Trophoblast cell (in vitro differentiated cells and primary cell): ENCODE measurements around the gene PRSS12.

Experiments used
- DNase-seq, 2 donors: peaks; one replicate each; pipeline ENCODE4 v3.0.0-alpha.2; 2016
- H2AFZ ChIP-seq: 2 replicates; pipeline ENCODE4 v1.6.1; 2013; ENCODE audit warnings: low read length, moderate library complexity, mild to moderate bottlenecking; ENCODE audit not compliant: insufficient read depth, poor library complexity
- H2AK5ac ChIP-seq: 2 replicates; pipeline ENCODE4 v1.6.1; 2013; ENCODE audit warnings: mild to moderate bottlenecking, low read length
- H2BK120ac ChIP-seq: 2 replicates; pipeline ENCODE4 v1.6.1; 2013; ENCODE audit warnings: low read length, mild to moderate bottlenecking, moderate library complexity; ENCODE audit not compliant: insufficient read depth, poor library complexity
- H2BK12ac ChIP-seq: 2 replicates; pipeline ENCODE4 v1.6.1; 2013; ENCODE audit warnings: mild to moderate bottlenecking, low read length, moderate library complexity
- H2BK5ac ChIP-seq: 2 replicates; pipeline ENCODE4 v1.6.1; 2013; ENCODE audit warnings: low read length, low read depth, moderate library complexity, mild to moderate bottlenecking; ENCODE audit not compliant: poor library complexity
- H3K14ac ChIP-seq: 2 replicates; pipeline ENCODE4 v1.6.1; 2013; ENCODE audit warnings: mild to moderate bottlenecking, low read length
- H3K18ac ChIP-seq: 2 replicates; pipeline ENCODE4 v1.6.1; 2013; ENCODE audit warnings: mild to moderate bottlenecking, low read length
- H3K23ac ChIP-seq: 2 replicates; pipeline ENCODE4 v1.6.1; 2013; ENCODE audit warnings: low read length
- H3K27ac ChIP-seq: 2 replicates; pipeline ENCODE4 v1.5.1; 2013; ENCODE audit warnings: low read depth, mild to moderate bottlenecking, inconsistent platforms, low read length, moderate library complexity
- H3K27me3 ChIP-seq: 2 replicates; pipeline ENCODE4 v1.6.1; 2013; ENCODE audit warnings: inconsistent platforms, mild to moderate bottlenecking, low read length, moderate library complexity; ENCODE audit not compliant: insufficient read depth
- H3K36me3 ChIP-seq, 2 experiments: 1 replicate in 1 of 2; 2 replicates in 1 of 2; pipeline ENCODE4 v1.6.1; 2013; ENCODE audit warnings: low read length in 2 of 2, mild to moderate bottlenecking in 2 of 2, moderate library complexity in 1 of 2; ENCODE audit not compliant: insufficient read depth in 2 of 2, control insufficient read depth in 1 of 2
- H3K4ac ChIP-seq: 2 replicates; pipeline ENCODE4 v1.6.1; 2013; ENCODE audit warnings: low read depth, mild to moderate bottlenecking, low read length, moderate library complexity
- H3K4me1 ChIP-seq, 2 experiments: 1 replicate in 1 of 2; 2 replicates in 1 of 2; pipeline ENCODE4 v1.6.1; 2013; ENCODE audit warnings: low read length in 2 of 2, mild to moderate bottlenecking in 2 of 2, moderate library complexity in 1 of 2; ENCODE audit not compliant: insufficient read depth in 2 of 2, control insufficient read depth in 1 of 2
- H3K4me2 ChIP-seq: 2 replicates; pipeline ENCODE4 v1.6.1; 2013; ENCODE audit warnings: inconsistent platforms, mild to moderate bottlenecking, low read length, moderate library complexity
- H3K4me3 ChIP-seq: 2 replicates; pipeline ENCODE4 v1.5.1; 2013; ENCODE audit warnings: mild to moderate bottlenecking, low read depth, low read length, inconsistent platforms
- H3K79me1 ChIP-seq: one replicate; pipeline ENCODE4 v1.6.1; 2013; ENCODE audit warnings: low read length
- H3K79me2 ChIP-seq: 2 replicates; pipeline ENCODE4 v1.6.1; 2013; ENCODE audit warnings: low read length, mild to moderate bottlenecking; ENCODE audit not compliant: control insufficient read depth, insufficient read depth, poor library complexity
- H3K9ac ChIP-seq: 2 replicates; pipeline ENCODE4 v1.6.1; 2013; ENCODE audit warnings: mild to moderate bottlenecking, low read length
- H3K9me3 ChIP-seq: 2 replicates; pipeline ENCODE4 v1.6.1; 2013; ENCODE audit warnings: low read depth, mild to moderate bottlenecking, control low read depth, inconsistent platforms, low read length; ENCODE audit not compliant: insufficient read depth
- H4K12ac ChIP-seq: 2 replicates; pipeline ENCODE4 v1.6.1; 2013; ENCODE audit warnings: low read depth, mild to moderate bottlenecking, low read length, moderate library complexity
- H4K8ac ChIP-seq: 2 replicates; pipeline ENCODE4 v1.6.1; 2013; ENCODE audit warnings: low read depth, mild to moderate bottlenecking, low read length, moderate library complexity
- H4K91ac ChIP-seq: one replicate; pipeline ENCODE4 v1.6.1; 2013; ENCODE audit warnings: low read depth, mild to moderate bottlenecking, low read length, moderate library complexity
- WGBS: extraction: QIAGEN DNeasy Blood & Tissue Kit; methylation state at CpG from one replicate; pipeline ENCODE4 v1.1.7; 2013; ENCODE audit warnings: missing lambda C conversion rate; ENCODE audit not compliant: insufficient read length, insufficient coverage; ENCODE audit errors: extremely low coverage; 5-methylcytosine and 5-hydroxymethylcytosine counted together

PRSS12 gene

DNA sequence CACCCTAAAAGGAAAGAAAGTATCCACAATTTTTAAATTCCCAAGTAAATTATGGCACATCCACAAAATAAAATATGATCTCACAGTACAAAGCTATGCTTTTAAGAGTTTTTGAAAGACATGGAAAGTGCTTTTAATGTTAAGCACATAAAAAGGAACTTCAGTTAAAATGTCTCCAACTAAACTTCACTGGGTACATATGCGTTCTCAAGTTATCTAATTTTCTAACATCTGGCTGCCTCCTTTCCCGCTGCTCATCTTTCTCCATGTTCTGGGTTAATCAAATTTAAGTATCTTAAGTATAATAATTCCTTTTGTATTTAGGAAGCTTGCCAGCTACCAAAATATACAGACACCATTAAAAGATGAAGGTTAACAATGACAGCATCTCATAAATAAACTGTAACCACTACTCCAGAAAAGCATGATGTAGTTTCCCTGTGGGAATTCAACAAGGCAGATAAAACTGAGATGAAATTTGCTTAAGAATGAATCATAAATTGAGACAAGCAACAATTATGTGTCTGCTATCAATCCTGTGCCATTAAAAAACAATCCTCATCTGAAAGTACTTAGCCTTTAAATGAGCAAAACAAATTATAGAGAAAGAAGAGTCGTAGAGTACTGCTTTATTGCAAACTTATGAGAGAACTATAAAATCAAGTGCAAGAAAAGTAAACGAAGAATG, 25.1 kb downstream of the PRSS12 start:
- no peak overlapping the region for H3K14ac ChIP-seq
- no peak overlapping the region for H2BK120ac ChIP-seq
- H2AFZ ChIP-seq, result no peak overlapping the region
- H3K79me2 ChIP-seq, result no peaks in the 10 kb centered on the region
- H4K8ac ChIP-seq, result no peak overlapping the region
- H3K4me2 ChIP-seq, result no peak overlapping the region
- H3K4me1 ChIP-seq, result no peaks in the 10 kb centered on the region
- no peak overlapping the region for H2AK5ac ChIP-seq
- no peak overlapping the region for H3K27ac ChIP-seq
- no peaks in the 10 kb centered on the region for H3K27me3 ChIP-seq
- no peak overlapping the region for H3K23ac ChIP-seq
- no peak overlapping the region for H2BK12ac ChIP-seq
- no peak overlapping the region for H4K91ac ChIP-seq
- no peak overlapping the region for H3K9ac ChIP-seq
- H3K9me3 ChIP-seq, result no peaks in the 10 kb centered on the region
- no CpG with 5 or more reads among the region's 4 CpGs for WGBS
- no peak overlapping the region for H4K12ac ChIP-seq
- H3K4ac ChIP-seq, result no peak overlapping the region
- DNase-seq, result no peak
- H3K4me3 ChIP-seq, result no peak overlapping the region
- no peaks in the 10 kb centered on the region for H3K79me1 ChIP-seq
- H3K18ac ChIP-seq, result no peak overlapping the region
- H2BK5ac ChIP-seq, result no peak overlapping the region
- peaks cover 7 to 16% of the 10 kb centered on the region in 2 experiments for H3K36me3 ChIP-seq

DNA sequence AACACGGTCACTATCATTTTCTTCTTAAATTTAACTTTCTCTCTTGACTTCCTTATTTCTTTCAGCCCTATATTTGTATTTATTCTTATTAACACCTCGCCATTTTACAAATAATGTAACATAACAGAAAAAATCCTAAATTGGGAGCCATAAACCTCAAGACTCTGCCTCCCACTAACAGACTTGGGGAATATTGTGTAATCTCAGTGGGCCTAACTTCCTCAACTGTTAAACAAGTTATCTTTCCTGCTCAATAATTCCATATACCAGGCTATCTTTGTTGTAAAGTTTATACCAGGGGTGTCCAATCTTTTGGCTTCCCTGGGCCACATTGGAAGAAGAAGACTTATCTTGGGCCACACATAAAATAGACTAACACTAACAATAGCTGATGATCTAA, 26.2 kb downstream of the PRSS12 start:
- Histone ChIP-seq H2AFZ (no peak overlapping the region), H3K18ac (no peak overlapping the region), H3K9ac (no peak overlapping the region), H3K36me3 (peaks cover 9 to 17% of the 10 kb centered on the region in 2 experiments), H3K14ac (no peak overlapping the region), H2BK5ac (no peak overlapping the region), H3K4ac (no peak overlapping the region), H3K27me3 (no peaks in the 10 kb centered on the region), H4K91ac (no peak overlapping the region), H3K4me3 (no peak overlapping the region), H3K79me1 (no peaks in the 10 kb centered on the region), H2BK120ac (no peak overlapping the region), H4K8ac (no peak overlapping the region), H3K23ac (no peak overlapping the region), H3K27ac (no peak overlapping the region), H3K79me2 (no peaks in the 10 kb centered on the region), H2BK12ac (no peak overlapping the region), H2AK5ac (no peak overlapping the region), H3K4me2 (no peak overlapping the region), H4K12ac (no peak overlapping the region), H3K4me1 (no peaks in the 10 kb centered on the region), H3K9me3 (no peaks in the 10 kb centered on the region)
- DNase-seq, result no peak
- 100% methylated on average over 2 of the region's 2 CpGs for WGBS

GRCh38 chr4:118325431-118325830, 27.4 kb downstream of the PRSS12 start:
- H4K8ac ChIP-seq, result no peak overlapping the region
- H2AK5ac ChIP-seq, result no peak overlapping the region
- H3K4me1 ChIP-seq, result no peaks in the 10 kb centered on the region
- DNase-seq, result no peak
- no peak overlapping the region for H3K23ac ChIP-seq
- no CpG with 5 or more reads among the region's 1 CpG for WGBS
- H3K4me3 ChIP-seq, result no peak overlapping the region
- H3K79me2 ChIP-seq, result no peaks in the 10 kb centered on the region
- no peak overlapping the region for H3K9ac ChIP-seq
- H3K18ac ChIP-seq, result no peak overlapping the region
- no peak overlapping the region for H2BK120ac ChIP-seq
- H3K36me3 ChIP-seq, result peaks cover 10 to 19% of the 10 kb centered on the region in 2 experiments
- no peaks in the 10 kb centered on the region for H3K79me1 ChIP-seq
- no peak overlapping the region for H4K12ac ChIP-seq
- no peak overlapping the region for H2AFZ ChIP-seq
- no peak overlapping the region for H3K27ac ChIP-seq
- H3K27me3 ChIP-seq, result no peaks in the 10 kb centered on the region
- H3K14ac ChIP-seq, result no peak overlapping the region
- H3K4ac ChIP-seq, result no peak overlapping the region
- H3K9me3 ChIP-seq, result no peaks in the 10 kb centered on the region
- no peak overlapping the region for H2BK12ac ChIP-seq
- no peak overlapping the region for H4K91ac ChIP-seq
- H3K4me2 ChIP-seq, result no peak overlapping the region
- no peak overlapping the region for H2BK5ac ChIP-seq

- Histone ChIP-seq H3K23ac (no peak overlapping the region), H3K9ac (no peak overlapping the region), H4K91ac (no peak overlapping the region), H3K9me3 (no peaks in the 10 kb centered on the region), H3K14ac (no peak overlapping the region), H3K4me2 (no peak overlapping the region), H2BK12ac (no peak overlapping the region), H3K4ac (no peak overlapping the region), H2AK5ac (no peak overlapping the region), H4K8ac (no peak overlapping the region), H3K79me1 (no peaks in the 10 kb centered on the region), H3K79me2 (no peaks in the 10 kb centered on the region), H3K4me1 (no peaks in the 10 kb centered on the region), H3K27me3 (no peaks in the 10 kb centered on the region), H3K4me3 (no peak overlapping the region), H3K27ac (no peak overlapping the region), H2BK120ac (no peak overlapping the region), H2BK5ac (no peak overlapping the region), H3K18ac (no peak overlapping the region), H3K36me3 (peaks cover 16 to 26% of the 10 kb centered on the region in 2 experiments), H2AFZ (no peak overlapping the region), H4K12ac (no peak overlapping the region)
- DNase-seq, result no peak
- WGBS, result no CpG with 5 or more reads among the region's 5 CpGs
Observed at GRCh38 chr4:118322831-118323502, 29.8 kb downstream of the PRSS12 start.
